SU-DHL-6 (cell line): ENCODE measurements around the gene CCPG1.

ENCODE experiments used
- EZH2phosphoT487 ChIP-seq: fragments of 200-600 bp; sonication (generic), shearing (Covaris generic); conservative IDR thresholded peaks from 2 replicates; pipeline ENCODE4 v1.6.1; 2018; ENCODE audit warnings: mild to moderate bottlenecking, antibody characterized with exemption, low read length, moderate library complexity, mixed read lengths
- TF ChIP-seq, protein P1 (sequence below): fragments of 200-600 bp; sonication (generic); IDR thresholded peaks from one replicate; pipeline ENCODE4 v1.5.1; 2017; ENCODE audit warnings: antibody characterized with exemption, mild to moderate bottlenecking, low read length, moderate library complexity; ENCODE audit not compliant: insufficient read depth, poor library complexity, severe bottlenecking

DNA sequence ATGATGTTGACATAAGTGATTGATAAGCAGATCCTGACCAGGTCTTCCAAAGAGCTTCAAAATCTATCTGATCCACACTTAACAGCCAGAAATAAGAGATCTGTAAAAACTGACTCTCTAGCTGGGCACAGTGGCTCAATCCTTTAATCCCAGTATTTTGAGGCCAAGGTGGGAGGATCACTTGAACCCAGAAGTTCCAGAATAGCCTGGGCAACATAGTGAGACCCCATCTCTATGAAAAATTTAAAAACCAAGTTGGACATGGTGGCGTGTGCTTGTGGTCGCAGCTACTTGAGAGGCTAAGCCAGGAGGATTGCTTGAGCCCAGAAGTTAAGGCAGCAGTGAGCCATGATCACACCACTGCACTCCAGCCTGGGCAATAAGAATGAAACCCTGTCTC, 45.5 kb downstream of the CCPG1 start:
- TF ChIP-seq, protein P1, sequence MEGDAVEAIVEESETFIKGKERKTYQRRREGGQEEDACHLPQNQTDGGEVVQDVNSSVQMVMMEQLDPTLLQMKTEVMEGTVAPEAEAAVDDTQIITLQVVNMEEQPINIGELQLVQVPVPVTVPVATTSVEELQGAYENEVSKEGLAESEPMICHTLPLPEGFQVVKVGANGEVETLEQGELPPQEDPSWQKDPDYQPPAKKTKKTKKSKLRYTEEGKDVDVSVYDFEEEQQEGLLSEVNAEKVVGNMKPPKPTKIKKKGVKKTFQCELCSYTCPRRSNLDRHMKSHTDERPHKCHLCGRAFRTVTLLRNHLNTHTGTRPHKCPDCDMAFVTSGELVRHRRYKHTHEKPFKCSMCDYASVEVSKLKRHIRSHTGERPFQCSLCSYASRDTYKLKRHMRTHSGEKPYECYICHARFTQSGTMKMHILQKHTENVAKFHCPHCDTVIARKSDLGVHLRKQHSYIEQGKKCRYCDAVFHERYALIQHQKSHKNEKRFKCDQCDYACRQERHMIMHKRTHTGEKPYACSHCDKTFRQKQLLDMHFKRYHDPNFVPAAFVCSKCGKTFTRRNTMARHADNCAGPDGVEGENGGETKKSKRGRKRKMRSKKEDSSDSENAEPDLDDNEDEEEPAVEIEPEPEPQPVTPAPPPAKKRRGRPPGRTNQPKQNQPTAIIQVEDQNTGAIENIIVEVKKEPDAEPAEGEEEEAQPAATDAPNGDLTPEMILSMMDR: no peak
- TF ChIP-seq EZH2phosphoT487: no peak
